HepG2 (cell line): ENCODE data around the gene CSN2. TPM values are rescaled to one million over a fixed set of nuclear protein-coding genes. Genes with fewer than 3 reads are reported as not detected.
A peak's percentile ranks its signal among the peaks of the same experiment; 100 is the strongest.

Experiments
- ATAC-seq: fragments of 200-7000 bp; cut with Tn5 transposase; 3 replicates; pipeline ENCODE4 v1.9.1; 2020; ENCODE audit warnings: mild to moderate bottlenecking, moderate library complexity
- BruUV-seq: library from RNA; stranded (reverse); fragments of 400-500 nt; replicated peaks from 2 replicates; lab custom pipeline; 2021; lab: Mats Ljungman, UMichigan
- CTCF ChIA-PET: fragments of 300-600 bp; formaldehyde crosslinking; extraction: SDS; loops from one replicate; lab custom pipeline; 2021; ENCODE audit warnings: low total read pairs, inconsistent platforms, low intra/inter-chr PET ratio; lab: Yijun Ruan, JAX
- POLR2A ChIA-PET: fragments of 350-600 bp; sonication (Branson Sonifier 250); formaldehyde crosslinking; loops from one replicate; lab custom pipeline; 2020; ENCODE audit warnings: antibody characterized with exemption, inconsistent platforms; lab: Yijun Ruan, JAX
- DNase-seq: peaks from one replicate; pipeline ENCODE4 v3.0.0-alpha.2; 2015; ENCODE audit warnings: low spot score
- FAIRE-seq: peaks from 3 replicates; lab custom pipeline; 2011; peaks lifted over from hg19 to GRCh38; lab: Jason Lieb, UNC
- H2AFZ ChIP-seq: one replicate; pipeline ENCODE4 v1.6.1; 2011; ENCODE audit warnings: low read length, inconsistent platforms
- H3K27ac ChIP-seq: fragments of 300-600 bp; 3 replicates; pipeline ENCODE4 v1.8.0; 2011; ENCODE audit warnings: mixed run types, mild to moderate bottlenecking, mixed read lengths, low read length, inconsistent platforms; ENCODE audit not compliant: insufficient read depth; ENCODE audit errors: extremely low read length
- H3K27me3 ChIP-seq, 2 experiments: fragments of 200-600 bp in 1 of 2; 2 replicates in 1 of 2; 3 replicates in 1 of 2; pipeline versions ENCODE4 v1.6.0 to v1.8.0; 2011; ENCODE audit warnings: low read length in 2 of 2, mild to moderate bottlenecking in 2 of 2, moderate library complexity in 2 of 2, inconsistent platforms in 1 of 2; ENCODE audit not compliant: insufficient read depth in 2 of 2, control insufficient read depth in 1 of 2
- H3K36me3 ChIP-seq, 2 experiments: fragments of 200-600 bp in 1 of 2; replicated peaks in 1 of 2; 2 replicates in 1 of 2; 3 replicates in 1 of 2; pipeline versions ENCODE4 v1.5.1 to v1.8.0; 2011; ENCODE audit warnings: low read length in 2 of 2, inconsistent platforms in 1 of 2; ENCODE audit not compliant: insufficient read depth in 2 of 2, control insufficient read depth in 1 of 2
- H3K4me1 ChIP-seq: 2 replicates; pipeline ENCODE4 v1.5.1; 2012; ENCODE audit warnings: low read length, inconsistent platforms; ENCODE audit not compliant: insufficient read depth
- H3K4me2 ChIP-seq: 2 replicates; pipeline ENCODE4 v1.6.0; 2011; ENCODE audit warnings: low read depth, low read length, inconsistent platforms
- H3K4me3 ChIP-seq, 3 experiments: fragments of 200-600 bp in 1 of 3; sonication (generic), shearing (Covaris generic) in 1 of 3; replicated peaks in 1 of 3; 2 replicates each; pipeline ENCODE4 v1.5.1; 2011 to 2016; ENCODE audit warnings: low read length in 3 of 3, inconsistent platforms in 2 of 3, low read depth in 2 of 3, mild to moderate bottlenecking in 2 of 3, control low read depth in 1 of 3, mixed read lengths in 1 of 3; ENCODE audit not compliant: insufficient read depth in 1 of 3
- H3K79me2 ChIP-seq: one replicate; pipeline ENCODE4 v1.6.1; 2011; ENCODE audit warnings: low read length, inconsistent platforms; ENCODE audit not compliant: insufficient read depth
- H3K9ac ChIP-seq: 2 replicates; pipeline ENCODE4 v1.6.0; 2011; ENCODE audit warnings: mild to moderate bottlenecking, low read depth, low read length, inconsistent platforms; ENCODE audit not compliant: insufficient read depth
- H3K9me3 ChIP-seq: 2 replicates; pipeline ENCODE4 v1.5.1; 2012; ENCODE audit warnings: mild to moderate bottlenecking, low read length
- H4K20me1 ChIP-seq: 2 replicates; pipeline ENCODE4 v1.6.0; 2011; ENCODE audit warnings: inconsistent platforms, mild to moderate bottlenecking, low read length, moderate library complexity; ENCODE audit not compliant: insufficient read depth
- MAFF ChIP-seq: IDR thresholded peaks from 2 replicates; pipeline ENCODE4 v1.6.1; 2011; ENCODE audit warnings: low read depth, low read length, improper control_type of control experiment
- MAFK ChIP-seq, 2 experiments: IDR thresholded peaks in 1 of 2; conservative IDR thresholded peaks in 1 of 2; 2 replicates each; pipeline ENCODE4 v1.6.1; 2011; ENCODE audit warnings: improper control_type of control experiment in 2 of 2, low read length in 2 of 2
- ZFP37 ChIP-seq: sonication (generic); formaldehyde crosslinking; IDR thresholded peaks from 2 replicates; pipeline ENCODE4 v1.4.0; 2020; ENCODE audit warnings: missing genetic modification reagents, borderline replicate concordance
- ZSCAN31 ChIP-seq: sonication (generic); formaldehyde crosslinking; IDR thresholded peaks from 2 replicates; pipeline ENCODE4 v1.5.0; 2020; ENCODE audit warnings: low read depth, mild to moderate bottlenecking, missing genetic modification reagents
- WGBS: methylation state at CpG from one replicate; pipeline ENCODE4 v1.1.6; 2017; ENCODE audit warnings: low lambda C conversion rate; 5-methylcytosine and 5-hydroxymethylcytosine counted together
- in situ Hi-C: cut with HindIII; loops from 2 replicates; pipeline ENCODE4 v1.10.0; 2017; ENCODE audit warnings: low pct_unique_long_range_greater_than_20kb; ENCODE audit not compliant: extremely low pct_ligation_motif_present
- intact Hi-C: fragments of 100-400 bp; cut with micrococcal nuclease; formaldehyde crosslinking; loops from one replicate; pipeline ENCODE4 v1.10.0; 2022; ENCODE audit not compliant: unreplicated experiment
- polyA plus RNA-seq, 8 experiments: library from polyadenylated mRNA; depleted of rRNA in 3 of 8; stranded (reverse) in 7 of 8; unstranded in 1 of 8; fragments of >200 nt; fragmentation: Illumina TruSeq in 4 of 8; extraction: Trizol in 4 of 8; gene quantifications; 2 replicates each; pipeline versions ENCODE4 v1.2.1 to v1.2.3, GENCODE V29; 2011 to 2016; ENCODE audit warnings: low read depth in 4 of 8, missing spikeins in 1 of 8, mixed read lengths in 1 of 8; ENCODE audit not compliant: insufficient read depth in 1 of 8
- total RNA-seq, 5 experiments: library from RNA; depleted of rRNA; stranded (reverse); fragments of >200 nt; fragmentation: Illumina TruSeq; extraction: Trizol; gene quantifications; 2 replicates each; pipeline ENCODE4 v1.2.3, GENCODE V29; 2016; ENCODE audit warnings: low read depth in 1 of 5

The CSN2 gene
- total and polyA plus RNA-seq, 2 of the 13 experiments (the other 11 are each of a cell fraction or from before 2014, with no cell fraction given) = 0.15 TPM; not detected in 1

GRCh38 chr4:69995526-69996016 lies 30.0 kb upstream of the CSN2 start, which contains the start of gene STATH:
TSS of gene STATH (plus strand) at chr4:69995966. CDS start at chr4:69998438, 2,472 bp downstream.
- Histone ChIP-seq H3K79me2 (no peaks in the 10 kb centered on the region), H3K4me2 (no peak within 1 kb of the TSS), H4K20me1 (no peaks in the 10 kb centered on the region), H3K4me1 (no peaks in the 10 kb centered on the region), H3K9ac (no peak within 1 kb of the TSS), H2AFZ (no peak within 1 kb of the TSS), H3K36me3 (no peaks in the 10 kb centered on the region), H3K27ac (no peak within 1 kb of the TSS), H3K27me3 (no peaks in the 10 kb centered on the region), H3K4me3 (no peak within 1 kb of the TSS), H3K9me3 (no peaks in the 10 kb centered on the region)
- ChIA-PET POLR2A (no interaction called here), CTCF (no interaction called here)
- DNase-seq (no peak), ATAC-seq (no peak), FAIRE-seq (no peak)
- WGBS = 46% methylated on average over 3 of the region's 3 CpGs
- no TSS peak for BruUV-seq
- intact Hi-C loops = no loop called here
- no peak for TF ChIP-seq ZSCAN31 (CRISPR knock-in tag)
- in situ Hi-C loops = no loop called here

GRCh38 chr4:69994782-69995181 lies 29.3 kb upstream of the CSN2 start:
- intact Hi-C loops = no loop called here
- H3K36me3 ChIP-seq = no peaks in the 10 kb centered on the region
- no peak for ATAC-seq
- 47% methylated on average over 5 of the region's 5 CpGs for WGBS
- H3K27ac ChIP-seq = no peak overlapping the region
- CTCF ChIA-PET = no interaction called here
- H3K4me3 ChIP-seq = no peak overlapping the region
- no TSS peak for BruUV-seq
- no peaks in the 10 kb centered on the region for H3K27me3 ChIP-seq
- no peak for DNase-seq
- H3K79me2 ChIP-seq = no peaks in the 10 kb centered on the region
- POLR2A ChIA-PET = no interaction called here
- no peak overlapping the region for H3K4me2 ChIP-seq
- no peaks in the 10 kb centered on the region for H3K9me3 ChIP-seq
- H3K9ac ChIP-seq = no peak overlapping the region
- H2AFZ ChIP-seq = no peak overlapping the region
- no peaks in the 10 kb centered on the region for H3K4me1 ChIP-seq
- in situ Hi-C loops = no loop called here
- 0 out of 2 replicates have a peak, but pooled peaks have one; percentile 11 for TF ChIP-seq MAFF
- peak in 1 of 2 experiments; percentile 69; a peak in 2 of 4 replicates for TF ChIP-seq MAFK (conservative IDR thresholded peaks at IDR 0.05 in 1 of 2, IDR thresholded peaks at IDR 0.05 in 1 of 2; ENCODE audit: low read length in 2 of 2)
- no peak for TF ChIP-seq ZFP37 (CRISPR knock-in tag)
- H4K20me1 ChIP-seq = no peaks in the 10 kb centered on the region
- FAIRE-seq = no peak
